ENCODE results near the gene SENP5.

Gene SENP5

DNA sequence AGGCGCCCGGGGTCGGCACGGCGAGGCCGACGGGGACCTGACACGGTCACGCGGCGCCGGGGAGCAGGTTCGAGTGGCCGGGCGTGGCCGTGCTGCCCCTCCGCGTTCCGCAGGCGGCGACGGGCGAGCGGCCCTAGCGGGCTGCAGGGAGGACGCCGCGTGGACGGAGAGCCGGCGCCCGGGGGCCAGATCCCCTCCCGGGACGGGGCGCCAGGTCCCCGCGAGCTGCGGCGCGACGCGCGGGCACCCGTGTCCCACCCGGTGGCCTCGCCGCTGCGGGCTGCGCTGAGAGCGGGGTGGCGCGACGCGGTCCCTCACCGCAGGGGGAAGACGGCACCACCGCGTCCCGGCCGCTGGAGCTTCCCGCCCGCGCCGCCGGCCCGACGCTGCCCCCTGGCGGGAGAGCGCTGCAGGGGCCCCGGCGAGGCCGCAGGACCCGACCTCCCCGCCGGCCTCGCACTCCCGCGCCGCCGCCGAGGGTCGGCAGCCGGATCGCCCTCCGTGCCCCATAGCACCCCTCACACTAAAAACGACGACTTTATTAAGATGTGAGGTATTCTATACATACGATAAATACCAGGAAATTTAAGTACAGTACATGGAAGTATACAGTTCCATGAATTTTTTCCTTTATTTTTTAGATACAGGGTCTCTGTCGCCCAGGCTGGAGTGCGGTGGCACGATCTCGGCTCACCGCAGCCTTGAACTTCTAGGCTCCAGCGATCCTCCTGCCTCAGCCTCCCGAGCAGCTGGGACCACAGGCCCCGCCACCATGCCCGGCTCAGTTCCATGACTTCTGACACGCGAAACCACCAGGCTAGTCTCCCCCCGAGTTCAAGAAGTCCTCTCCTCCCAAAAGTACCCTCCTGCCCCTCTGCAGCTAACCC lies 102.2 kb downstream of the SENP5 start:
- H3K27ac ChIP-seq (ENCODE audit: low read depth, low read length, severe bottlenecking): no peak overlapping the region
- no peaks in the 10 kb centered on the region for H3K36me3 ChIP-seq (ENCODE audit: control insufficient read depth, insufficient read depth, low read length)
- 11 to 17% methylated on average over 40 to 72 of the region's 100 CpGs for WGBS, 2 experiments (ENCODE audit: insufficient coverage in 2 of 2)
- H3K4me1 ChIP-seq (ENCODE audit: control insufficient read depth, insufficient read depth, low read length, poor library complexity, severe bottlenecking): peaks cover 6% of the 10 kb centered on the region
- H3K4me3 ChIP-seq (ENCODE audit: extremely low read depth, insufficient read depth, low read length, poor library complexity, severe bottlenecking): peak overlapping the region; percentile 58
- H3K9me3 ChIP-seq (ENCODE audit: control insufficient read depth, low read length): peaks cover 5% of the 10 kb centered on the region

DNA sequence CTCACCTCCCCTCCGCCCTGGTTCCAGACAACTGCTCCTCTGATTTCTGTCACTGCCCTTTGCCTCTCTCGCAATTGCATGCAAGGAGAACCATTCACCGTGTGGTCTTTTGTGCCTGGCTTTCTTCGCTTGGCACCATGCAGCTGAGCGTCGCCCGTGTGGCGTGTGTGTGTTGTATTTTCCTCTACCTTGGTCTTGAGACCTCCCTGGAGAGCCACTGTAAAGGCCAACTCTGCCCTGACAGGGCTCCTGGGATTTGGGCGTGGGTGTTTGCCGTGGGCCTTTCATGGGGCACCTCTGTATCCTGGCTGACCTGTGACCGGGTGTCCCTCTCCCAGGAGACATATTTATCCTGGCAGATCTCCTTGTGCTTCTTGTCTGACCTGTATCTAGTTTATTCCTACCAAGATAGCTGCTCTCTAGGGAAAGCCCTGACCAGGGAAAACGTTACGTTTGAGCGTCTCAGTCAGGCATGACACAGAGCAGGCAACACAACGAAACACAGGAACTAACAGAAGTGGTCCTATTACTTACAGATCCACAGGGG lies 102.9 kb downstream of the SENP5 start:
- Histone ChIP-seq H3K9me3 (ENCODE audit: control insufficient read depth, low read length) (peaks cover 5% of the 10 kb centered on the region), H3K4me3 (ENCODE audit: extremely low read depth, insufficient read depth, low read length, poor library complexity, severe bottlenecking) (no peak overlapping the region), H3K4me1 (ENCODE audit: control insufficient read depth, insufficient read depth, low read length, poor library complexity, severe bottlenecking) (peaks cover 6% of the 10 kb centered on the region), H3K27ac (ENCODE audit: low read depth, low read length, severe bottlenecking) (no peak overlapping the region), H3K36me3 (ENCODE audit: control insufficient read depth, insufficient read depth, low read length) (no peaks in the 10 kb centered on the region)
- WGBS, 2 experiments (ENCODE audit: insufficient coverage in 2 of 2): 87% methylated on average over 14 to 15 of the region's 15 CpGs

DNA sequence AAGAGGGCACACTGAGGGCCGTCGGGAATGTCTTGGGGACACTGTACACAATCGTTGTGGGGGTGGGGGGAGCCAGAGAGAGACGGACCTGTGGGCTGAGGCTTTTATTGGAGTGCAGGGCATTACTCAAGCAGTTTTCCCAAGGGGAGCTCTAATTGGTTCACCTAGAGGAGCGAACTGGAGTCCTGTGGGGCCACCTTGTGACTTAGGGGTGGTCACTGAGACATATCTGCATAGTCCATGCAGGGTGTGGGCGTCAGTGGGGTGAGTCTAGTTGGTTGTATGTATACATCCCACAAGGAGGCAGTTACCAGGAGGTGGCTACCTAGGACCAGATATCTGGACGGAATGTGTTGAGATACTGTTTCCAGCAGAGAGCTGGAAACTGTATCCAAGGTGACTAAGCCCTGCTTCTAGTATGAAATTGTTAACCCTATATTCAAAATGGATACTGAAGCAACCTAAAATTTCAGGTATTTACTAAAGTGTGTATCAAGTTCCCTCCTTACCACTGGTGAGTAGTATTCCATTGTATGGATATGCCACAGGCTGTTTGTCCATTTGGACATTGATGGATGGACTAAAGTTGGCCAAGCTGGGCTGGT lies 103.5 kb downstream of the SENP5 start:
- no peak overlapping the region for H3K4me3 ChIP-seq (ENCODE audit: extremely low read depth, insufficient read depth, low read length, poor library complexity, severe bottlenecking)
- H3K4me1 ChIP-seq (ENCODE audit: control insufficient read depth, insufficient read depth, low read length, poor library complexity, severe bottlenecking): peaks cover 6% of the 10 kb centered on the region
- H3K9me3 ChIP-seq (ENCODE audit: control insufficient read depth, low read length): peaks cover 5% of the 10 kb centered on the region
- no peaks in the 10 kb centered on the region for H3K36me3 ChIP-seq (ENCODE audit: control insufficient read depth, insufficient read depth, low read length)
- no peak overlapping the region for H3K27ac ChIP-seq (ENCODE audit: low read depth, low read length, severe bottlenecking)
- WGBS, 2 experiments (ENCODE audit: insufficient coverage in 2 of 2): 74% methylated on average over 6 of the region's 7 CpGs

DNA sequence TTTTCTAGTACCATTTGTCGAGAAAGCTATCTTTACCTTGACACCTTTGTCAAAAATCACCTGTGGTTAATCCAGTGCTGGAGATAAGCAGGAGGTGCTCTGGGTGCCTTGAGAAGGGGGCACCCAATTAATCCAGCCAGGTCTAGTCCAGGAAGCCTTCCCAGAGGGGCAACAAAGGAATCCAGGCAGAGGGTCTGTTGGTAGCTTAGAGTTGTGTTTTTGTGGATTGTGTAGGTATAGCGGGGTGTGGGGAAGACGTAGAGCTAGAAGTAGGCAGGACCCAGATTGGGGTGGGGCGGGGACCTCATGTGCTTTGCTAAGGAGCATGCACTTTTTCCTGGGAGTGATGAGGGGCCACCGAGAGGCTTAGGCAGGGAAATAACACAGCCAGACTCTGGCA lies 106.9 kb downstream of the SENP5 start:
- Histone ChIP-seq H3K4me3 (ENCODE audit: extremely low read depth, insufficient read depth, low read length, poor library complexity, severe bottlenecking) (no peak overlapping the region), H3K4me1 (ENCODE audit: control insufficient read depth, insufficient read depth, low read length, poor library complexity, severe bottlenecking) (no peaks in the 10 kb centered on the region), H3K27ac (ENCODE audit: low read depth, low read length, severe bottlenecking) (no peak overlapping the region), H3K9me3 (ENCODE audit: control insufficient read depth, low read length) (peaks cover 5% of the 10 kb centered on the region), H3K36me3 (ENCODE audit: control insufficient read depth, insufficient read depth, low read length) (no peaks in the 10 kb centered on the region)
- 88 to 95% methylated on average over 4 of the region's 5 CpGs for WGBS, 2 experiments (ENCODE audit: insufficient coverage in 2 of 2)

DNA sequence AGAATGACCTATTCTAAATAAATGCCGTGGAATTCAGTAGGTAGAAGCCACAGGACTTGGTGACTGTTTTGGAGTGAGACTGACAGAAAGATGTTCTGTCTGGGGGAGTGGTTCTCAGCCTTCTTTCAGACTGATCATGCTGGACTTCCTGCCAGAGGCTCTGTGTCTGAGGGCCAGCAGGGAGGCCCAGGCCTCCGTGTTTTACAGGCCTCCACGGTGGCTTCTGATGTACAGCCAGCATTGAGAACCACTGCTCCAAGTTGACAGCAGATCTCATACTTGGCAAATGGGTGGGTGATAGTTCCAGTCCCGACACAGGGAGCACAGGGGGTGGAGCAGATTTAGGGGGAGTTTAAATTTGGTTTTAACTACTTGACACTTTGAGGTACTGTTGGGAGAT lies 107.6 kb downstream of the SENP5 start:
- 79 to 81% methylated on average over 4 of the region's 4 CpGs for WGBS, 2 experiments (ENCODE audit: insufficient coverage in 2 of 2)
- H3K36me3 ChIP-seq (ENCODE audit: control insufficient read depth, insufficient read depth, low read length): no peaks in the 10 kb centered on the region
- H3K27ac ChIP-seq (ENCODE audit: low read depth, low read length, severe bottlenecking): no peak overlapping the region
- peaks cover 5% of the 10 kb centered on the region for H3K9me3 ChIP-seq (ENCODE audit: control insufficient read depth, low read length)
- H3K4me3 ChIP-seq (ENCODE audit: extremely low read depth, insufficient read depth, low read length, poor library complexity, severe bottlenecking): no peak overlapping the region
- no peaks in the 10 kb centered on the region for H3K4me1 ChIP-seq (ENCODE audit: control insufficient read depth, insufficient read depth, low read length, poor library complexity, severe bottlenecking)

DNA sequence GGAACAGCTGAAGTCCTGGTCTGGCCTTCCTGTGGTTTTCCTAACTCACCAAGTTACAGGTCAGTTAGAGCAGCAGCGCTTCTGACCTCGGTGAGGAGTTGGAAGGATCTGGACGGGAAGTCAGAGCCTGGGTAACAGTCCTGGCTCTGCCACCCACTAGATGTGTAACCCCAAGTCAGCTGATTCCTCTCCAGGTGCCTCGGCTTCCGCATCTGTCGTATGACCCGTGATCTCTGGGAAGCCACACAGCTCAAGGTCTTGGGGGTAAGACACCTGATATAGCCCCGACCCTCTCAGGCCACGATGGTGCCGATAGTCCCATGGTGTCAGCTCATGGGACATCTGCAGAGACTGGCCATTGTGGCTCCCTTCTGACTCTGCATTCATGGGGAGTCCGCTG lies 109.2 kb downstream of the SENP5 start:
- whole genome bisulfite sequencing, 2 experiments (ENCODE audit: insufficient coverage in 2 of 2): 87 to 91% methylated on average over 11 of the region's 11 CpGs
- H3K9me3 ChIP-seq (ENCODE audit: control insufficient read depth, low read length): peaks cover 3% of the 10 kb centered on the region
- no peak overlapping the region for H3K4me3 ChIP-seq (ENCODE audit: extremely low read depth, insufficient read depth, low read length, poor library complexity, severe bottlenecking)
- no peaks in the 10 kb centered on the region for H3K4me1 ChIP-seq (ENCODE audit: control insufficient read depth, insufficient read depth, low read length, poor library complexity, severe bottlenecking)
- H3K36me3 ChIP-seq (ENCODE audit: control insufficient read depth, insufficient read depth, low read length): no peaks in the 10 kb centered on the region
- no peak overlapping the region for H3K27ac ChIP-seq (ENCODE audit: low read depth, low read length, severe bottlenecking)

DNA sequence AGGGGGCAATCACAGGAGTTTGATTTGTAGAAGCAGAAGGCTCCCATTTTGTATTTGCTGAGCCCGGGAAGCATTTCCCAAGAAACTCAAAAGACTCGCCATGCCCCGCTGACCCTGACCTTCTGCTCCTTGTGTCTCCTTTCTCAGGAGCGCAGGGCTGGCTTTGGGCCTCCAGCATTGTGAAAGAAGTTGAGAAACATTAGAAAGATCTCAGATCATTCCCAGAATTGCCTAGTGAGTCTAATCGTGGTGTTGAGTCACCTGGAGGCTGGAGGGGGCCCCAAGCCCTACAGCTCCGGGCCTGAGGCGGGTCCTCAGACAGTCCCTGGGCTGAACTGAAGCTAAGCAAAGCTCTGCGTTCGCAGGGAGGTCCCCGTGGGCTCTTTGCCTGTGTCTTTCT lies 111.8 kb downstream of the SENP5 start:
- H3K4me3 ChIP-seq (ENCODE audit: extremely low read depth, insufficient read depth, low read length, poor library complexity, severe bottlenecking): no peak overlapping the region
- WGBS, 2 experiments (ENCODE audit: insufficient coverage in 2 of 2): 89 to 92% methylated on average over 9 of the region's 10 CpGs
- no peaks in the 10 kb centered on the region for H3K36me3 ChIP-seq (ENCODE audit: control insufficient read depth, insufficient read depth, low read length)
- H3K27ac ChIP-seq (ENCODE audit: low read depth, low read length, severe bottlenecking): no peak overlapping the region
- H3K9me3 ChIP-seq (ENCODE audit: control insufficient read depth, low read length): peaks cover 3% of the 10 kb centered on the region
- H3K4me1 ChIP-seq (ENCODE audit: control insufficient read depth, insufficient read depth, low read length, poor library complexity, severe bottlenecking): no peaks in the 10 kb centered on the region

DNA sequence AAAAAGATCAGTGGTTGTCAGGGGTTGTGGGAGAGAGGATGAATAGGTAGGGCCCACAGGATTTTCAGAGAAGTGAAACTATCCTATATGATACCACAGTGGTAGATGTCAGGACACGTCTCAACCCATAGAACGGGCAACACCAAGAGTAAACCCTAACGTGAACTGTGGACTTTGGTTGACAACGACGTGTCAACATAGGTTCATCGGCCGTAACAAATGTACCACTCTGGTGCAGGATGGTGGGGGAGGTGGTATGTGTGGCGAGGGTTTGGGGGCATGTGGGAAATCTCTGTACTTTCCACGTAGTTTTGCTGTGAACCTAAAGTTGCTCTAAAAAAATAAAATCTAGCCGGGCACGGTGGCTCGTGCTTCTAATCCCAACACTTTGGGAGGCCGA lies 113.9 kb downstream of the SENP5 start:
- Histone ChIP-seq H3K27ac (ENCODE audit: low read depth, low read length, severe bottlenecking) (no peak overlapping the region), H3K4me3 (ENCODE audit: extremely low read depth, insufficient read depth, low read length, poor library complexity, severe bottlenecking) (no peak overlapping the region), H3K36me3 (ENCODE audit: control insufficient read depth, insufficient read depth, low read length) (no peaks in the 10 kb centered on the region), H3K9me3 (ENCODE audit: control insufficient read depth, low read length) (peaks cover 3% of the 10 kb centered on the region), H3K4me1 (ENCODE audit: control insufficient read depth, insufficient read depth, low read length, poor library complexity, severe bottlenecking) (no peaks in the 10 kb centered on the region)
- WGBS, 2 experiments (ENCODE audit: insufficient coverage in 2 of 2): 96 to 97% methylated on average over 11 to 13 of the region's 13 CpGs

DNA sequence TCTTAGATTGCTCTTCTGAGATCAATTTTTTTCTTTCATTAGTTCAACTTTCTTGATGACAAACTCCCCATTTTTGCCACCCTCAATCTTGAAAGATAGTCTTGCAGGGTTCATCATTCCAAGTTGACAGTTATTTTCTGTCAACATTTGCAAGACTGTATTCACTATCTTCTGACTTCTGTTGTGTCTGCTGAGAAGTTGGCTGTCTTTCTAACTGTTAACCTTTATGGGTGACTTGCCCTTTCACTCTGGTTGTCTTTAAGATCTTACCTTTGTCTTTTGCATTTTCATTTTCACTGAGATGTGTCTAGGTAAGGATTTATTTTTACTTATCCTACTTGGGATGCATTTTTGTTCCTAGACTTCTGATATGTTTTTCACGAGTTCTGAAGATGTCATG lies 115.5 kb downstream of the SENP5 start:
- Histone ChIP-seq H3K4me3 (ENCODE audit: extremely low read depth, insufficient read depth, low read length, poor library complexity, severe bottlenecking) (no peak overlapping the region), H3K36me3 (ENCODE audit: control insufficient read depth, insufficient read depth, low read length) (no peaks in the 10 kb centered on the region), H3K9me3 (ENCODE audit: control insufficient read depth, low read length) (peaks cover 3% of the 10 kb centered on the region), H3K27ac (ENCODE audit: low read depth, low read length, severe bottlenecking) (no peak overlapping the region), H3K4me1 (ENCODE audit: control insufficient read depth, insufficient read depth, low read length, poor library complexity, severe bottlenecking) (peaks cover 1% of the 10 kb centered on the region)
- whole genome bisulfite sequencing, 2 experiments (ENCODE audit: insufficient coverage in 2 of 2): no CpG with 5 or more reads among the region's 1 CpG

Measured in mesodermal cell (in vitro differentiated cells).